GM20000 (cell line): ENCODE measurements around the gene ILKAP.

ENCODE experiments used
- DNase-seq: peaks from one replicate; pipeline ENCODE4 v3.0.0; 2012; ENCODE audit warnings: low spot score
- TF ChIP-seq, protein P1 (sequence below): IDR thresholded peaks from 2 replicates; pipeline ENCODE4 v1.5.1; 2012; ENCODE audit warnings: mild to moderate bottlenecking, control low read depth; ENCODE audit errors: extremely low read depth, missing control alignments

The ILKAP gene

GRCh38 chr2:238148981-238149380, 54.5 kb downstream of the ILKAP start:
- DNase-seq = no peak
- TF ChIP-seq, protein P1, sequence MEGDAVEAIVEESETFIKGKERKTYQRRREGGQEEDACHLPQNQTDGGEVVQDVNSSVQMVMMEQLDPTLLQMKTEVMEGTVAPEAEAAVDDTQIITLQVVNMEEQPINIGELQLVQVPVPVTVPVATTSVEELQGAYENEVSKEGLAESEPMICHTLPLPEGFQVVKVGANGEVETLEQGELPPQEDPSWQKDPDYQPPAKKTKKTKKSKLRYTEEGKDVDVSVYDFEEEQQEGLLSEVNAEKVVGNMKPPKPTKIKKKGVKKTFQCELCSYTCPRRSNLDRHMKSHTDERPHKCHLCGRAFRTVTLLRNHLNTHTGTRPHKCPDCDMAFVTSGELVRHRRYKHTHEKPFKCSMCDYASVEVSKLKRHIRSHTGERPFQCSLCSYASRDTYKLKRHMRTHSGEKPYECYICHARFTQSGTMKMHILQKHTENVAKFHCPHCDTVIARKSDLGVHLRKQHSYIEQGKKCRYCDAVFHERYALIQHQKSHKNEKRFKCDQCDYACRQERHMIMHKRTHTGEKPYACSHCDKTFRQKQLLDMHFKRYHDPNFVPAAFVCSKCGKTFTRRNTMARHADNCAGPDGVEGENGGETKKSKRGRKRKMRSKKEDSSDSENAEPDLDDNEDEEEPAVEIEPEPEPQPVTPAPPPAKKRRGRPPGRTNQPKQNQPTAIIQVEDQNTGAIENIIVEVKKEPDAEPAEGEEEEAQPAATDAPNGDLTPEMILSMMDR = no peak

GRCh38 chr2:238146884-238147544, 56.5 kb downstream of the ILKAP start:
- TF ChIP-seq, protein P1 = no peak
- DNase-seq = no peak

- DNase-seq = no peak
- TF ChIP-seq, protein P1 = no peak
Observed at GRCh38 chr2:238145851-238146250, 57.6 kb downstream of the ILKAP start.

DNA sequence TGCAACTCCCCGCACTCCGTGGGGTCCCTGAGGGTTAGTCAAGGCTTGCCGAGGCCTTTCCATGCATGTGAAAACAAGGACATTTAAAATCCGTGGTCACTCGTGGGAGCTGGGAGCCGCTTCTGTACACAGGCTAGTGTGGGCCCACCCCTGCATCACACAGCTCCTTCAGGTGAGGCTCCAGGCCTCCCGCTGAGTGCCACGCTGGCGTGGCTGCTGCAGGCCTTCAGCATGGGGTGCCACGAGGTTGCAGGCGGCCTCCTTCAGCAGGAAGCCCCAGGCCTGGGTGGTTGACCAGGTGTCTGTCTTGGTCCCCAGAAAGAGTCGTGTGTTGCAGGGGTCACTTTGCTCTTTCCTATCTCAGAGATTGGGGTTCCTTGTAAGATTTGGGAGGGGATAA, 58.4 kb downstream of the ILKAP start:
- no peak for DNase-seq
- TF ChIP-seq, protein P1 = no peak

DNA sequence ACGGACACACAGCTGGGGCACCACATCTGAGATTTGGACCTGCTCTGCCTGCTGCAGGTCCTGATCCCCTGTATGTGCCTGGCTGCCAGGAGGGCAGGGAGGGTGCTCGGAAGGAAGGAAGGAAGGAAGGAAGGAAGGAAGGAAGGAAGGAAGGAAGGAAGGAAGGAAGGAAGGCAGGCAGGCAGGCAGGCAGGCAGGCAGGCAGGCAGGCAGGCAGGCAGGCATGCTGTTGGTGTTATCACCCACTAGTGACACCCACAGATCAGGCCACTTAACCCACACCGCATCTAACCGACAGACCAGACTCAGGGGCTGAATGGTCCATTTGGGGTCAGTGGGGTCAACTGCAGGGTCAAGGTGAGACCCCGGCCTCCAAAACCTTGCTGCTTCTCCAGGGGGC, 59.2 kb downstream of the ILKAP start:
- DNase-seq = no peak
- TF ChIP-seq, protein P1 = no peak

- DNase-seq = no peak
- TF ChIP-seq, protein P1 = no peak
Observed at GRCh38 chr2:238143239-238143951, 60.1 kb downstream of the ILKAP start.

GRCh38 chr2:238142382-238143205, 60.9 kb downstream of the ILKAP start:
- no peak for DNase-seq
- TF ChIP-seq, protein P1 = no peak
